ENCODE results near the gene KRT82.
"Not testable (repeated sequence)": the region's sequence is repeated elsewhere in the genome, so short reads cannot be mapped to it uniquely, and the experiment has no call there.

Gene KRT82

GRCh38 chr12:52350021-52350620 is 56.0 kb downstream of the KRT82 start:
- no peaks in the 10 kb centered on the region for H3K9me3 ChIP-seq
- peaks cover 13% of the 10 kb centered on the region for H3K27me3 ChIP-seq
- TF ChIP-seq CTCF (IDR thresholded peaks at IDR 0.05; ENCODE audit: low read depth, low read length), result no peak
- H3K36me3 ChIP-seq, result no peaks in the 10 kb centered on the region
- H3K4me1 ChIP-seq, result peaks cover 8% of the 10 kb centered on the region
- H3K4me3 ChIP-seq (ENCODE audit: low read depth, low read length), result no peak overlapping the region
- DNase-seq, result no peak

GRCh38 chr12:52349196-52349595 is 56.9 kb downstream of the KRT82 start:
- no peak for DNase-seq

GRCh38 chr12:52347551-52348510 is 58.3 kb downstream of the KRT82 start:
- Histone ChIP-seq H3K4me1 (no peaks in the 10 kb centered on the region; the same call in 1 of the 2 replicates), H3K27me3 (peaks cover 2% of the 10 kb centered on the region; the same call in 1 of the 2 replicates), H3K9me3 (no peaks in the 10 kb centered on the region; the same call in 1 of the 2 replicates), H3K36me3 (no peaks in the 10 kb centered on the region), H3K4me3 (ENCODE audit: low read depth, low read length) (no peak overlapping the region)
- no peak for TF ChIP-seq CTCF (IDR thresholded peaks at IDR 0.05; ENCODE audit: low read depth, low read length)
- no peak for DNase-seq

More at GRCh38 chr12:52349196-52349595, 56.9 kb downstream of the KRT82 start:
- H3K4me3 ChIP-seq (ENCODE audit: low read depth, low read length), result no peak overlapping the region
- H3K27me3 ChIP-seq, result peaks cover 6% of the 10 kb centered on the region
- H3K4me1 ChIP-seq, result peaks cover 5% of the 10 kb centered on the region
- H3K36me3 ChIP-seq, result no peaks in the 10 kb centered on the region
- H3K9me3 ChIP-seq, result no peaks in the 10 kb centered on the region
- no peak for TF ChIP-seq CTCF (IDR thresholded peaks at IDR 0.05; ENCODE audit: low read depth, low read length)

GRCh38 chr12:52347016-52347415 is 59.1 kb downstream of the KRT82 start:
- H3K27me3 ChIP-seq, result peaks cover 2% of the 10 kb centered on the region; the same call in 1 of the 2 replicates
- TF ChIP-seq CTCF (IDR thresholded peaks at IDR 0.05; ENCODE audit: low read depth, low read length), result no peak
- no peaks in the 10 kb centered on the region; the same call in 1 of the 2 replicates for H3K4me1 ChIP-seq
- H3K4me3 ChIP-seq (ENCODE audit: low read depth, low read length), result no peak overlapping the region
- no peaks in the 10 kb centered on the region; the same call in 1 of the 2 replicates for H3K9me3 ChIP-seq
- no peak for DNase-seq
- H3K36me3 ChIP-seq, result no peaks in the 10 kb centered on the region

GRCh38 chr12:52346593-52346992 is 59.5 kb downstream of the KRT82 start:
- H3K36me3 ChIP-seq, result no peaks in the 10 kb centered on the region
- no peaks in the 10 kb centered on the region; the same call in 1 of the 2 replicates for H3K4me1 ChIP-seq
- DNase-seq, result no peak
- peaks cover under 1% of the 10 kb centered on the region; the same call in 1 of the 2 replicates for H3K27me3 ChIP-seq
- no peak overlapping the region for H3K4me3 ChIP-seq (ENCODE audit: low read depth, low read length)
- TF ChIP-seq CTCF (IDR thresholded peaks at IDR 0.05; ENCODE audit: low read depth, low read length), result no peak
- no peaks in the 10 kb centered on the region; the same call in 1 of the 2 replicates for H3K9me3 ChIP-seq

GRCh38 chr12:52345041-52345440 is 61.1 kb downstream of the KRT82 start:
- not testable (repeated sequence) for H3K4me3 ChIP-seq (ENCODE audit: low read depth, low read length); H3K36me3 ChIP-seq; DNase-seq; H3K27me3 ChIP-seq; H3K4me1 ChIP-seq; H3K9me3 ChIP-seq
